HFFc6 (cell line): ENCODE data around the gene FBXO21. TPM values are rescaled to one million over a fixed set of nuclear protein-coding genes. Genes with fewer than 3 reads are reported as not detected.
"Not testable (repeated sequence)": the region's sequence is repeated elsewhere in the genome, so short reads cannot be mapped to it uniquely, and the experiment has no call there.

Experiments used
- DNase-seq: peaks from one replicate; pipeline ENCODE4 v3.0.0-alpha.2; 2018
- H3K27ac Mint-ChIP-seq: 2 replicates; pipeline ENCODE4 v1.8.0; 2020; ENCODE audit warnings: mild to moderate bottlenecking, mixed read lengths
- H3K27me3 Mint-ChIP-seq: 2 replicates; pipeline ENCODE4 v1.8.0; 2021; ENCODE audit warnings: mild to moderate bottlenecking, moderate library complexity, mixed read lengths; ENCODE audit not compliant: insufficient read depth
- H3K36me3 Mint-ChIP-seq: 2 replicates; pipeline ENCODE4 v1.8.0; 2021; ENCODE audit warnings: low read depth, mixed read lengths
- H3K4me1 Mint-ChIP-seq: 2 replicates; pipeline ENCODE4 v1.8.0; 2020; ENCODE audit warnings: low read depth, mixed read lengths
- H3K4me3 Mint-ChIP-seq: 2 replicates; pipeline ENCODE4 v1.8.0; 2020; ENCODE audit warnings: mild to moderate bottlenecking, moderate library complexity, mixed read lengths
- H3K9me3 Mint-ChIP-seq: 2 replicates; pipeline ENCODE4 v1.8.0; 2020; ENCODE audit warnings: mild to moderate bottlenecking, mixed read lengths
- total RNA-seq, 6 experiments: library from RNA; stranded (reverse); fragmentation: NEBNext Ultra II Directional; extraction: Animal tissue kit (Norgen Biotek cat#: 25700); gene quantifications; 2 replicates in 1 of 6; 3 replicates in 5 of 6; pipeline ENCODE4 v1.2.3, GENCODE V29; 2021
- TF ChIP-seq, protein P1 (sequence below): fragments of 200-600 bp; sonication (generic); IDR thresholded peaks from 2 replicates; pipeline ENCODE4 v1.5.0; 2021; ENCODE audit warnings: antibody characterized with exemption, mild to moderate bottlenecking

The FBXO21 gene
- total RNA-seq, 6 experiments from 2014 or later = 26.2 to 35.3 (median 32.3) TPM

DNA sequence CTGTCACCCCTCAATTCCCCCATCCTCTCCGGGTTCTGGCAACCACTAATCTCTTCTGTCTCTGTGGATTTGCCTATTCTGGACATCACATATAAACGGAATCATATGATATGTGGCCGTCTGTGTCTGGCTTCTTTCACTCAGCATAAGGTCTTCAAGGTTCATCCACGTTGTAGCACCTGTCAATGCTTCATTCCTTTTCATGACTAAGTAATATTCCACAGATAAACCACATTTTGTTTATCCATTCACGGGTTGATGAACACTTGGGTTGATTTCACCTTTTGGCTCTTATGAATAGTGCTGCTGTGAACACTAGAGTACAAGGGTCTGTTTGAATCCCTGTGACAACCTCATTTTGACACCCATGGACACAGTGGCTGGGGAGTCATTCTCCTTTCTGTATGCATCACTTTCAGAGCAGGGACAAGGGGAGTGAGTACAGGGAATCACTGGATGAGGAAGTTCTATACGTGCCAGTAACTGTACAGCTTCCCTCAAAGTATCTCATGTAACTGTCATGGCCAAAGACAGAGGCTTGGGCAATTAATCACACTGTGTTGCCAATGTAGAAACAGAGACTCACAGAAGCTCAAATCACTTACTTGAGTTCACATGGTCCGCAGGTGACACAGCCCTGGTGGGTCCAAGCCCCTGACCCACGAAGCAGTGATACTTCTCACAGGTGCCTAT, 80.2 kb downstream of the FBXO21 start:
- no peaks in the 10 kb centered on the region for H3K4me1 Mint-ChIP-seq
- TF ChIP-seq, protein P1, sequence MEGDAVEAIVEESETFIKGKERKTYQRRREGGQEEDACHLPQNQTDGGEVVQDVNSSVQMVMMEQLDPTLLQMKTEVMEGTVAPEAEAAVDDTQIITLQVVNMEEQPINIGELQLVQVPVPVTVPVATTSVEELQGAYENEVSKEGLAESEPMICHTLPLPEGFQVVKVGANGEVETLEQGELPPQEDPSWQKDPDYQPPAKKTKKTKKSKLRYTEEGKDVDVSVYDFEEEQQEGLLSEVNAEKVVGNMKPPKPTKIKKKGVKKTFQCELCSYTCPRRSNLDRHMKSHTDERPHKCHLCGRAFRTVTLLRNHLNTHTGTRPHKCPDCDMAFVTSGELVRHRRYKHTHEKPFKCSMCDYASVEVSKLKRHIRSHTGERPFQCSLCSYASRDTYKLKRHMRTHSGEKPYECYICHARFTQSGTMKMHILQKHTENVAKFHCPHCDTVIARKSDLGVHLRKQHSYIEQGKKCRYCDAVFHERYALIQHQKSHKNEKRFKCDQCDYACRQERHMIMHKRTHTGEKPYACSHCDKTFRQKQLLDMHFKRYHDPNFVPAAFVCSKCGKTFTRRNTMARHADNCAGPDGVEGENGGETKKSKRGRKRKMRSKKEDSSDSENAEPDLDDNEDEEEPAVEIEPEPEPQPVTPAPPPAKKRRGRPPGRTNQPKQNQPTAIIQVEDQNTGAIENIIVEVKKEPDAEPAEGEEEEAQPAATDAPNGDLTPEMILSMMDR = no peak
- H3K27ac Mint-ChIP-seq = no peak overlapping the region
- no peaks in the 10 kb centered on the region for H3K9me3 Mint-ChIP-seq
- no peaks in the 10 kb centered on the region for H3K36me3 Mint-ChIP-seq
- no peak for DNase-seq
- peaks cover 37% of the 10 kb centered on the region for H3K27me3 Mint-ChIP-seq
- no peak overlapping the region for H3K4me3 Mint-ChIP-seq

DNA sequence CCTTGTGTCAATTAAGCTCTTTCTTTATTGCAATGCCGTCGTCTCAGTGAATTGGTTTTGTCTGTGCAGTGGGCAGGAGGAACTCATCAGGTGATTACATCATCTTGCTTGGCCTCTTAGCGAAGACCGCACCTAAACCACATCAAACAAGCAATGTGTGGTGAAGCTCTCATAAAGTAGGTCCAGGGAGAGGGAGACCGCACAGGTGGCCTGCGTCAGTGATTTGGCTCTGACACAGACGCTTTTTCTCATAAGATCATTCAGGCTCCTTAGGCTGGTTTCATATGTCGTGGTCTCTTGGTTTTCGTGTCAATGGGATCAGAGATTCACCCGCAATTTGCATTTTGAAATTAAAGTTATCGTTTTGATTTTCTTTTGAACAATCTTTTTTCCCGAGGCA, 84.4 kb downstream of the FBXO21 start:
- peaks cover 46% of the 10 kb centered on the region for H3K27me3 Mint-ChIP-seq

DNA sequence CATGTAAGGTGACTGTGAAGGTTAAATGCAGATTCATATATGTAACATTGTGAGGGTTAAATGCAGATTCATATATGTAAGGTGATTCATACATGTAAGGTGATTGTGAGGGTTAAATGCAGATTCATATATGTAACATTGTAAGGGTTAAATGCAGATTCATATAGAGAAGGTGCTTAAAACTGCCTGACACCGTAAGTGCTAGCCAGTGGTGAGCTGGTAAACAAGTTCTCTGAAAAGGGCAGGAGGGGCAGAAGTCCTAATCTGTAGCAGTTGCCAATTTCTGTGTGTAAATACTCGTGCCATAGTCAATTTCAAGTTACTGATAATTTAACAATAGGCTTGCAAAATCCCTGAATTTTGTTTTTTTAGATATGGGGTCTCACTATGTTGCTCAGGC, 86.3 kb downstream of the FBXO21 start:
- H3K4me3 Mint-ChIP-seq, H3K36me3 Mint-ChIP-seq, H3K27ac Mint-ChIP-seq, DNase-seq, H3K4me1 Mint-ChIP-seq, H3K9me3 Mint-ChIP-seq: not testable (repeated sequence)
- peaks cover 59% of the 10 kb centered on the region for H3K27me3 Mint-ChIP-seq

More for the DNA sequence above, 84.4 kb downstream of the FBXO21 start:
- DNase-seq = no peak
- TF ChIP-seq, protein P1 = no peak
- H3K4me3 Mint-ChIP-seq = no peak overlapping the region
- H3K36me3 Mint-ChIP-seq = no peaks in the 10 kb centered on the region
- H3K9me3 Mint-ChIP-seq = no peaks in the 10 kb centered on the region
- no peak overlapping the region for H3K27ac Mint-ChIP-seq
- no peaks in the 10 kb centered on the region for H3K4me1 Mint-ChIP-seq

DNA sequence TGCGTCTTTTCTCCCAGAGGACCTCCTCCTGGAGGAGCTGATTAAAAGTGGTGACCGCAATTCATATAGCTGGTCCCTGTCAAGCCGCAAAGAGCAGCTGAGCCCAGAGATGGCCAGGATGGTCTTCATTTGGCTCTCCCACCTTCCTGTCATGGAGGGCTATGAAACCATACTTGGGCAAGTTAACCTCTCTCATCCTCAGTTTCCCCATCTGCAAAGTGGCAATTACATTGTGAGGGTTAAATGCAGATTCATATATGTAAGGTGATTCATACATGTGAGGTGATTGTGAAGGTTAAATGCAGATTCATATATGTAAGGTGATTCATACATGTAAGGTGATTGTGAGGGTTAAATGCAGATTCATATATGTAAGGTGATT, 87.5 kb downstream of the FBXO21 start:
- H3K27me3 Mint-ChIP-seq = peaks cover 58% of the 10 kb centered on the region
- no peak overlapping the region for H3K4me3 Mint-ChIP-seq
- no peak for DNase-seq
- no peak overlapping the region for H3K27ac Mint-ChIP-seq
- H3K36me3 Mint-ChIP-seq = no peaks in the 10 kb centered on the region
- no peaks in the 10 kb centered on the region for H3K9me3 Mint-ChIP-seq
- H3K4me1 Mint-ChIP-seq = no peaks in the 10 kb centered on the region
- TF ChIP-seq, protein P1 = no peak

DNA sequence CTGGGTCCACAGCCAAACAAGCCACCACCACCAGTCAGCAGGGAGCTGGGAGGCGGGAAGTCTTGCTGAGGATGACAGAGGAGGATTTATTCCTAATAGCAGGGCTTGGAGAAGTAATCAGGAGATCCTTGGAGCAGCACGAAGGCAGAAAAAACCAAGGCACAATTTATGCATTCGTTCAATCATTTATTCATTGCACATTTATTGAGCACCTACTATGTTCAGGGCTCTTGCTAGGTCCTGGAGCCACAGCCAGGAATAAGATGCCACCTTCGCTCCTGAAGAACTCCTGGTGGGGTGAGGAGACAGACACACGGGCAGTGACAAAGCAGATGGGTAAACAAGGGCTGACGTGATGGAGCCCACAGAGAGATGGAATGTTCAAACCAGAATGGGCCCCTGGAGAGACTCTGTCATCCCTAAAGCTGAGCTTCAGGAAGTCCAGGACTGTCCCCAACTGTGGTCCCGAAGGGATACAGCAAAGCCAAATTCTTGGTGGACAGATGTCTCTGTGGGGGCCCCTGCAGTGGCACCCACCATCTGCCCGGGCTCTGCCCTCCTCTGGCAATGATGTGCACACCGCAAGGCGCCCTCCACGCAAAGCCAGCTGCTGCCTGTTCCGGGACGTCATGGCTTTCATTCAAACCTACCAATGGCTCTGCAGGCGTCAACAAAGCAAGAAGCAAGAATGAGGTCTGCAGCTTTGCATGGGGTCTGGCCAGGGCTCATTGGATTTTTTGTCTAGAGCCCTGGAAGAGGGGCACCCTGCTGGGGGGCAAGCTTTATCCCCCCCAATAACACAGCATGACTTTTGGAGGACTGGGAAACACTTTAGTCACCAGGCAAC, 88.1 kb downstream of the FBXO21 start:
- Mint-ChIP-seq H3K9me3 (no peaks in the 10 kb centered on the region), H3K4me3 (no peak overlapping the region), H3K4me1 (no peaks in the 10 kb centered on the region), H3K36me3 (no peaks in the 10 kb centered on the region), H3K27me3 (peaks cover 59% of the 10 kb centered on the region), H3K27ac (no peak overlapping the region)
- DNase-seq = no peak
- TF ChIP-seq, protein P1 = no peak
